CD14-positive monocyte (primary cell): Measurements from ENCODE around the gene CD1D. TPM values are rescaled to one million over a fixed set of nuclear protein-coding genes. Genes with fewer than 3 reads are reported as not detected.

ENCODE experiments used
- DNase-seq, 3 donors: peaks; one replicate each; pipeline ENCODE4 v3.0.0-alpha.2; 2011 to 2022
- H2AFZ ChIP-seq: 2 replicates; pipeline ENCODE4 v1.6.0; 2012; ENCODE audit warnings: mild to moderate bottlenecking, low read depth, low read length, inconsistent platforms; ENCODE audit not compliant: insufficient read depth, poor library complexity, severe bottlenecking
- H3K27ac ChIP-seq, 2 donors: 1 replicate in 1 of 2; 2 replicates in 1 of 2; pipeline ENCODE4 v1.5.1; 2012 to 2013; ENCODE audit warnings: low read length in 2 of 2, control low read depth in 1 of 2, inconsistent platforms in 1 of 2, low read depth in 1 of 2, mild to moderate bottlenecking in 1 of 2
- H3K27me3 ChIP-seq, 2 donors: one replicate each; pipeline versions ENCODE4 v1.6.0 to v1.6.1; 2011 to 2013; ENCODE audit warnings: low read length in 2 of 2; ENCODE audit not compliant: control insufficient read depth in 2 of 2, insufficient read depth in 2 of 2
- H3K36me3 ChIP-seq, 2 donors: replicated peaks in 1 of 2; 1 replicate in 1 of 2; 2 replicates in 1 of 2; pipeline versions ENCODE4 v1.5.1 to v1.6.1; 2012 to 2013; ENCODE audit warnings: low read length in 2 of 2, control low read depth in 1 of 2, inconsistent platforms in 1 of 2, mild to moderate bottlenecking in 1 of 2; ENCODE audit not compliant: insufficient read depth in 2 of 2, control insufficient read depth in 1 of 2
- H3K4me1 ChIP-seq, 2 donors: 1 replicate in 1 of 2; 2 replicates in 1 of 2; pipeline versions ENCODE4 v1.5.1 to v1.6.1; 2012 to 2013; ENCODE audit warnings: low read length in 2 of 2, control low read depth in 1 of 2, inconsistent platforms in 1 of 2, mild to moderate bottlenecking in 1 of 2, moderate library complexity in 1 of 2; ENCODE audit not compliant: insufficient read depth in 2 of 2, control insufficient read depth in 1 of 2
- H3K4me2 ChIP-seq: replicated peaks from 2 replicates; pipeline ENCODE3; 2012; ENCODE audit warnings: low read length, moderate library complexity, mild to moderate bottlenecking; ENCODE audit not compliant: poor library complexity, severe bottlenecking; ENCODE audit errors: extremely low read depth
- H3K4me3 ChIP-seq, 3 experiments: fragments of 200-600 bp in 1 of 3; sonication (generic) in 1 of 3; replicated peaks in 1 of 3; 1 replicate in 2 of 3; 2 replicates in 1 of 3; pipeline ENCODE4 v1.5.1; 2011 to 2013; ENCODE audit warnings: low read length in 3 of 3, mild to moderate bottlenecking in 3 of 3, control low read depth in 2 of 3, low read depth in 2 of 3, inconsistent platforms in 1 of 3, moderate library complexity in 1 of 3
- H3K79me2 ChIP-seq: 2 replicates; pipeline ENCODE4 v1.6.0; 2012; ENCODE audit warnings: mild to moderate bottlenecking, control low read depth, inconsistent platforms, low read length, moderate library complexity; ENCODE audit not compliant: insufficient read depth
- H3K9ac ChIP-seq: 2 replicates; pipeline ENCODE4 v1.6.0; 2017; ENCODE audit warnings: low read length, mild to moderate bottlenecking; ENCODE audit not compliant: insufficient read depth, poor library complexity, severe bottlenecking
- H3K9me3 ChIP-seq, 2 donors: replicated peaks in 1 of 2; 1 replicate in 1 of 2; 2 replicates in 1 of 2; pipeline versions ENCODE4 v1.5.1 to v1.6.1; 2012 to 2013; ENCODE audit warnings: low read length in 2 of 2, control low read depth in 1 of 2; ENCODE audit not compliant: control insufficient read depth in 1 of 2, insufficient read depth in 1 of 2
- H4K20me1 ChIP-seq: 2 replicates; pipeline ENCODE4 v1.6.0; 2012; ENCODE audit warnings: mild to moderate bottlenecking, low read length, control low read depth, moderate library complexity; ENCODE audit not compliant: insufficient read depth
- H3K27ac Mint-ChIP-seq, 7 donors: one replicate each; pipeline ENCODE4 v1.8.0; 2020; ENCODE audit warnings: mild to moderate bottlenecking in 7 of 7, mixed read lengths in 7 of 7, moderate library complexity in 6 of 7, inconsistent platforms in 2 of 7
- H3K27me3 Mint-ChIP-seq, 3 donors: one replicate each; pipeline ENCODE4 v1.8.0; 2021 to 2022; ENCODE audit warnings: low read depth in 3 of 3, mild to moderate bottlenecking in 3 of 3, mixed read lengths in 3 of 3, moderate library complexity in 3 of 3, inconsistent platforms in 1 of 3
- H3K36me3 Mint-ChIP-seq, 2 donors: one replicate each; pipeline ENCODE4 v1.8.0; 2020; ENCODE audit warnings: mixed read lengths in 2 of 2, inconsistent platforms in 1 of 2, mild to moderate bottlenecking in 1 of 2
- H3K4me1 Mint-ChIP-seq: one replicate; pipeline ENCODE4 v1.8.0; 2020; ENCODE audit warnings: mild to moderate bottlenecking, mixed read lengths
- H3K4me3 Mint-ChIP-seq, 2 donors: one replicate each; pipeline ENCODE4 v1.8.0; 2020; ENCODE audit warnings: mild to moderate bottlenecking in 2 of 2, mixed read lengths in 2 of 2, moderate library complexity in 1 of 2
- H3K9me3 Mint-ChIP-seq, 7 donors: one replicate each; pipeline ENCODE4 v1.8.0; 2020 to 2022; ENCODE audit warnings: mixed read lengths in 7 of 7, mild to moderate bottlenecking in 6 of 7, moderate library complexity in 6 of 7, inconsistent platforms in 2 of 7
- CTCF ChIP-seq: fragments of 200-600 bp; IDR thresholded peaks from one replicate; pipeline ENCODE4 v1.8.0; 2022; ENCODE audit warnings: antibody characterized with exemption, mild to moderate bottlenecking
- WGBS: methylation state at CpG from one replicate; pipeline ENCODE4 v1.1.5; 2013; ENCODE audit warnings: missing lambda C conversion rate; ENCODE audit not compliant: insufficient coverage; 5-methylcytosine and 5-hydroxymethylcytosine counted together
- intact Hi-C, 2 donors: fragments of 100-400 bp; cut with micrococcal nuclease; formaldehyde crosslinking; loops; one replicate each; pipeline versions ENCODE4 v1.15.0 to v1.15.1; 2023
- polyA plus RNA-seq, 3 donors: library from polyadenylated mRNA; depleted of rRNA in 1 of 3; unstranded in 2 of 3; stranded (reverse) in 1 of 3; fragments of 300-500 nt in 2 of 3; fragments of >200 nt in 1 of 3; fragmentation: Illumina TruSeq in 2 of 3; gene quantifications; 1 replicate in 2 of 3; 2 replicates in 1 of 3; pipeline ENCODE4 v1.2.3, GENCODE V29; 2012 to 2021

The CD1D gene
- polyA plus RNA-seq, 3 donors, result 121 to 144 (median 134) TPM

- H3K27me3 Mint-ChIP-seq, result peaks cover 0 to 2% (median 0%) of the 10 kb centered on the region in 3 donors
- peaks cover 78% of the 10 kb centered on the region for H3K4me1 Mint-ChIP-seq
- peaks cover 5 to 10% of the 10 kb centered on the region in 2 donors for H3K36me3 Mint-ChIP-seq
- DNase-seq, result peak; percentile 95 to 98 (median 96)
- no peak for TF ChIP-seq CTCF
- H3K4me3 ChIP-seq, result peak overlapping the region; percentile 38 to 73 (median 39)
- H3K27ac Mint-ChIP-seq, result peak overlapping the region; percentile 92 to 99 (median 98)
- no peaks in the 10 kb centered on the region for H4K20me1 ChIP-seq
- H2AFZ ChIP-seq, result peak overlapping the region; percentile 69
- 3% methylated on average over 27 of the region's 31 CpGs for WGBS
- peak overlapping the region; percentile 22 for H3K9ac ChIP-seq
- H3K36me3 ChIP-seq, result no peaks in the 10 kb centered on the region
- H3K9me3 Mint-ChIP-seq, result peaks cover 14 to 31% (median 19%) of the 10 kb centered on the region in 7 donors
- peak overlapping the region; percentile 90 for H3K4me2 ChIP-seq
- H3K79me2 ChIP-seq, result no peaks in the 10 kb centered on the region
- peak overlapping the region; percentile 75 to 76 for H3K4me3 Mint-ChIP-seq
- H3K4me1 ChIP-seq, result peaks cover 79 to 81% of the 10 kb centered on the region in 2 donors
- H3K9me3 ChIP-seq, result peaks cover 10 to 23% of the 10 kb centered on the region in 2 donors
- intact Hi-C loops, result loop anchor here in 1 of 2 donors (2.0 kb wide), 2 partner anchors 13 to 35 kb away; no protein-coding TSS in a partner anchor
- peak overlapping the region; percentile 76 to 81 for H3K27ac ChIP-seq
- H3K27me3 ChIP-seq, result no peaks in the 10 kb centered on the region
Measured at GRCh38 chr1:158149577-158150269, 31.0 kb upstream of the CD1D start.

GRCh38 chr1:158150523-158150922 lies 30.2 kb upstream of the CD1D start:
- H3K9me3 Mint-ChIP-seq, result peaks cover 14 to 30% (median 19%) of the 10 kb centered on the region in 7 donors
- Histone ChIP-seq H3K4me3 (peak overlapping the region in 2 of 3 experiments; percentile 25 to 73), H2AFZ (peak overlapping the region; percentile 69), H3K27ac (peak overlapping the region; percentile 76 to 81), H3K9me3 (peaks cover 10 to 23% of the 10 kb centered on the region in 2 donors), H4K20me1 (no peaks in the 10 kb centered on the region), H3K36me3 (no peaks in the 10 kb centered on the region), H3K27me3 (no peaks in the 10 kb centered on the region), H3K79me2 (no peaks in the 10 kb centered on the region), H3K9ac (peak overlapping the region; percentile 22), H3K4me1 (peaks cover 84 to 86% of the 10 kb centered on the region in 2 donors), H3K4me2 (peak overlapping the region; percentile 90)
- H3K36me3 Mint-ChIP-seq, result peaks cover 5 to 10% of the 10 kb centered on the region in 2 donors
- peak overlapping the region; percentile 92 to 99 (median 98) for H3K27ac Mint-ChIP-seq
- DNase-seq, result peak; percentile 78 to 85 (median 84)
- no peak for TF ChIP-seq CTCF
- H3K4me1 Mint-ChIP-seq, result peaks cover 83% of the 10 kb centered on the region
- peaks cover 0 to 2% (median 0%) of the 10 kb centered on the region in 3 donors for H3K27me3 Mint-ChIP-seq
- H3K4me3 Mint-ChIP-seq, result peak overlapping the region; percentile 75 to 76
- intact Hi-C loops, result loop anchor here in 1 of 2 donors (2.0 kb wide), 1 partner anchor 34 kb away; no protein-coding TSS in a partner anchor
- WGBS, result 0% methylated on average over 1 of the region's 1 CpG
